Panc1 (cell line): ENCODE measurements around the gene FAM222B. TPM values are rescaled to one million over a fixed set of nuclear protein-coding genes. Genes with fewer than 3 reads are reported as not detected.
"Not testable (repeated sequence)": the region's sequence is repeated elsewhere in the genome, so short reads cannot be mapped to it uniquely, and the experiment has no call there.

Experiments
- ATAC-seq: fragments of 200-7000 bp; cut with Tn5 transposase; 2 replicates; pipeline ENCODE4 v1.9.1; 2020; ENCODE audit warnings: mild to moderate bottlenecking, moderate library complexity
- BruUV-seq: library from RNA; stranded (reverse); fragments of 400-500 nt; replicated peaks from 2 replicates; lab custom pipeline; 2021; lab: Mats Ljungman, UMichigan
- CTCF ChIA-PET: fragments of 300-600 bp; sonication (Branson Sonifier 250); formaldehyde crosslinking; loops from one replicate; lab custom pipeline; 2022; ENCODE audit warnings: antibody characterized with exemption; lab: Charles Lee
- POLR2A ChIA-PET: fragments of 300-600 bp; sonication (Branson Sonifier 250); formaldehyde crosslinking; loops from one replicate; lab custom pipeline; 2022; ENCODE audit warnings: antibody characterized with exemption; lab: Charles Lee
- DNase-seq: peaks from one replicate; pipeline ENCODE4 v3.0.0-alpha.2; 2010; ENCODE audit warnings: low read depth, low spot score
- H3K27ac ChIP-seq: 2 replicates; pipeline ENCODE4 v1.5.1; 2011; ENCODE audit warnings: mild to moderate bottlenecking, low read length, inconsistent platforms
- H3K27me3 ChIP-seq: fragments of 200-500 bp; sonication (Bioruptor generic); 2 replicates; pipeline ENCODE4 v1.6.0; 2014; ENCODE audit warnings: low read length, inconsistent platforms; ENCODE audit not compliant: control insufficient read depth, insufficient read depth
- H3K36me3 ChIP-seq: fragments of 200-500 bp; sonication (Bioruptor generic); 2 replicates; pipeline ENCODE4 v1.5.1; 2014; ENCODE audit warnings: inconsistent platforms, mild to moderate bottlenecking, low read length, moderate library complexity; ENCODE audit not compliant: control insufficient read depth, insufficient read depth
- H3K4me1 ChIP-seq: 2 replicates; pipeline ENCODE4 v1.5.1; 2011; ENCODE audit warnings: inconsistent platforms, mild to moderate bottlenecking, low read length, moderate library complexity; ENCODE audit not compliant: control insufficient read depth, insufficient read depth
- H3K4me3 ChIP-seq, 2 experiments: 2 replicates each; pipeline ENCODE4 v1.5.1; 2011 to 2012; ENCODE audit warnings: low read depth in 2 of 2, low read length in 2 of 2, mild to moderate bottlenecking in 2 of 2, inconsistent platforms in 1 of 2, moderate library complexity in 1 of 2
- H3K9me3 ChIP-seq: fragments of 200-500 bp; sonication (Bioruptor generic); 2 replicates; pipeline ENCODE4 v1.5.1; 2014; ENCODE audit warnings: low read depth, mild to moderate bottlenecking, inconsistent platforms, low read length, moderate library complexity; ENCODE audit not compliant: control insufficient read depth, insufficient read depth
- CTCF ChIP-seq: fragments of 450-650 bp; IDR thresholded peaks from 2 replicates; pipeline ENCODE4 v1.5.1; 2017; ENCODE audit warnings: mild to moderate bottlenecking
- POLR2AphosphoS5 ChIP-seq: IDR thresholded peaks from 2 replicates; pipeline ENCODE4 v1.6.1; 2012; ENCODE audit warnings: mild to moderate bottlenecking, low read depth, low read length, moderate library complexity
- REST ChIP-seq, 2 experiments: IDR thresholded peaks; 2 replicates each; pipeline ENCODE4 v1.6.1; 2011 to 2012; ENCODE audit warnings: low read depth in 2 of 2, control low read depth in 1 of 2, low read length in 1 of 2, mild to moderate bottlenecking in 1 of 2, moderate library complexity in 1 of 2; ENCODE audit not compliant: insufficient read depth in 1 of 2
- SIN3A ChIP-seq: IDR thresholded peaks from 2 replicates; pipeline ENCODE4 v1.6.1; 2012; ENCODE audit warnings: low read depth, mild to moderate bottlenecking, low read length, moderate library complexity, borderline replicate concordance; ENCODE audit not compliant: insufficient read depth
- TCF7L2 ChIP-seq: IDR thresholded peaks from 2 replicates; pipeline ENCODE4 v1.6.1; 2011; ENCODE audit warnings: mild to moderate bottlenecking, low read depth, low read length, inconsistent platforms
- in situ Hi-C: cut with HindIII; loops from 2 replicates; pipeline ENCODE4 v1.10.0; 2016; ENCODE audit warnings: low sequenced_read_pairs, low pct_unique_long_range_greater_than_20kb
- intact Hi-C: fragments of 100-400 bp; cut with micrococcal nuclease; formaldehyde crosslinking; loops from one replicate; pipeline ENCODE4 v1.10.0; 2022; ENCODE audit not compliant: unreplicated experiment
- total RNA-seq: library from RNA; stranded (reverse); gene quantifications from one replicate; pipeline ENCODE4 v1.2.1, GENCODE V29; 2021; ENCODE audit not compliant: unreplicated experiment

Gene FAM222B
- total RNA-seq, 1 experiment from 2014 or later, result 38.5 TPM

- intact Hi-C loops (no loop called here), in situ Hi-C loops (no loop called here)
- H3K27ac ChIP-seq, result no peak overlapping the region
- no peaks in the 10 kb centered on the region for H3K4me1 ChIP-seq
- TF ChIP-seq POLR2AphosphoS5 (no peak), SIN3A (no peak), TCF7L2 (no peak)
- no peak overlapping the region for H3K4me3 ChIP-seq
- no peaks in the 10 kb centered on the region for H3K27me3 ChIP-seq
- ChIA-PET CTCF (no interaction called here), POLR2A (no interaction called here)
- DNase-seq, result no peak
- no peaks in the 10 kb centered on the region for H3K36me3 ChIP-seq
- H3K9me3 ChIP-seq, result no peaks in the 10 kb centered on the region
- BruUV-seq, result TSS peak; percentile 49
- no peak for ATAC-seq
Observed at GRCh38 chr17:28796062-28796461, 46.5 kb downstream of the FAM222B start.

GRCh38 chr17:28794846-28795441 lies 47.6 kb downstream of the FAM222B start:
- POLR2A ChIA-PET, intact Hi-C loops, ATAC-seq, H3K4me3 ChIP-seq, CTCF ChIA-PET, H3K27ac ChIP-seq, BruUV-seq, H3K36me3 ChIP-seq, H3K4me1 ChIP-seq, in situ Hi-C loops, H3K9me3 ChIP-seq, DNase-seq, H3K27me3 ChIP-seq: not testable (repeated sequence)

GRCh38 chr17:28792877-28793661 lies 49.5 kb downstream of the FAM222B start:
- Histone ChIP-seq H3K4me1 (no peaks in the 10 kb centered on the region), H3K27me3 (no peaks in the 10 kb centered on the region), H3K9me3 (no peaks in the 10 kb centered on the region), H3K27ac (no peak overlapping the region), H3K36me3 (no peaks in the 10 kb centered on the region), H3K4me3 (no peak overlapping the region)
- in situ Hi-C loops, result no loop called here
- CTCF ChIA-PET, result interaction anchor here (0.6 to 1.3 kb wide), 4 partner anchors 10 to 30 kb away, joined by 3 to 4 read pairs (median 4); no protein-coding TSS in a partner anchor
- TF ChIP-seq REST (IDR thresholded peaks at IDR 0.05; ENCODE audit: insufficient read depth in 1 of 2, low read depth in 2 of 2, low read length in 1 of 2), result no peak
- no peak for TF ChIP-seq CTCF
- TF ChIP-seq SIN3A, result no peak
- TF ChIP-seq TCF7L2, result no peak
- no peak for TF ChIP-seq POLR2AphosphoS5
- intact Hi-C loops, result no loop called here
- POLR2A ChIA-PET, result interaction anchor here (0.6 kb wide), 1 partner anchor 29 kb away, joined by 3 read pairs; no protein-coding TSS in a partner anchor
- no peak for DNase-seq
- BruUV-seq, result no TSS peak
- ATAC-seq, result peak; percentile 64
